Lung (tissue), 12 donors: ENCODE measurements around the gene RTN4RL2. TPM values are rescaled to one million over a fixed set of nuclear protein-coding genes. Genes with fewer than 3 reads are reported as not detected.

Experiments used
- ATAC-seq: fragments of 200-7000 bp; cut with Tn5 transposase; one replicate; pipeline ENCODE4 v1.9.1; 2020; ENCODE audit warnings: moderate number of reproducible peaks; ENCODE audit not compliant: insufficient read depth, low FRiP score
- DNase-seq, 3 donors: peaks; one replicate each; pipeline ENCODE4 v3.0.0-alpha.2; 2013 to 2017
- H3K27ac ChIP-seq, 2 donors: one replicate each; pipeline ENCODE4 v1.5.1; 2013; ENCODE audit warnings: mild to moderate bottlenecking in 2 of 2, moderate library complexity in 2 of 2, control low read depth in 1 of 2, inconsistent platforms in 1 of 2, low read depth in 1 of 2, low read length in 1 of 2
- H3K27me3 ChIP-seq, 3 donors: one replicate each; pipeline ENCODE4 v1.5.1; 2013; ENCODE audit warnings: low read length in 2 of 3; ENCODE audit not compliant: control insufficient read depth in 3 of 3, insufficient read depth in 3 of 3
- H3K36me3 ChIP-seq, 4 donors: one replicate each; pipeline ENCODE4 v1.5.1; 2013; ENCODE audit warnings: low read length in 4 of 4, mild to moderate bottlenecking in 1 of 4, moderate library complexity in 1 of 4; ENCODE audit not compliant: control insufficient read depth in 4 of 4, insufficient read depth in 4 of 4
- H3K4me1 ChIP-seq, 5 donors: one replicate each; pipeline ENCODE4 v1.5.1; 2013; ENCODE audit warnings: low read length in 5 of 5, mild to moderate bottlenecking in 2 of 5, moderate library complexity in 1 of 5; ENCODE audit not compliant: control insufficient read depth in 5 of 5, insufficient read depth in 5 of 5
- H3K4me3 ChIP-seq: one replicate; pipeline ENCODE4 v1.5.1; 2013; ENCODE audit warnings: mild to moderate bottlenecking, control low read depth, moderate library complexity
- H3K9ac ChIP-seq, 2 donors: one replicate each; pipeline ENCODE4 v1.5.1; 2013; ENCODE audit warnings: low read length in 2 of 2, control low read depth in 1 of 2; ENCODE audit not compliant: insufficient read depth in 1 of 2
- H3K9me3 ChIP-seq, 4 donors: one replicate each; pipeline ENCODE4 v1.5.1; 2013; ENCODE audit warnings: low read length in 3 of 4, mild to moderate bottlenecking in 1 of 4, moderate library complexity in 1 of 4; ENCODE audit not compliant: control insufficient read depth in 4 of 4, insufficient read depth in 3 of 4
- WGBS, 2 donors: extraction: QIAGEN DNeasy Blood & Tissue Kit; methylation state at CpG; one replicate each; pipeline ENCODE4 v1.1.7; 2013; 5-methylcytosine and 5-hydroxymethylcytosine counted together
- polyA plus RNA-seq, 2 donors: library from polyadenylated mRNA; stranded (reverse); fragments of 200-250 nt; gene quantifications; one replicate each; pipeline ENCODE4 v1.2.1, GENCODE V29; 2013
- total RNA-seq, 2 donors: library from RNA; depleted of rRNA in 1 of 2; stranded (reverse); fragments of >200 nt in 1 of 2; gene quantifications; one replicate each; pipeline ENCODE4 v1.2.1, GENCODE V29; 2014 to 2021
- TF ChIP-seq, protein P1 (sequence below): IDR thresholded peaks from 2 replicates; pipeline ENCODE4 v1.5.1; 2012; ENCODE audit warnings: mild to moderate bottlenecking; ENCODE audit errors: control extremely low read depth, extremely low read depth
- donor health status: control.
- donor health status: control.
- donor health status: Bipolar disorder and iron deficiency.
- donor health status: healthy.
- donor health status: DM: yes; HTN: yes; CAD: no.

The RTN4RL2 gene
- total and polyA plus RNA-seq, 4 donors, result 0.31 to 4.8 (median 1.6) TPM

GRCh38 chr11:57502376-57502775 lies 42.0 kb downstream of the RTN4RL2 start:
- TF ChIP-seq, protein P1, sequence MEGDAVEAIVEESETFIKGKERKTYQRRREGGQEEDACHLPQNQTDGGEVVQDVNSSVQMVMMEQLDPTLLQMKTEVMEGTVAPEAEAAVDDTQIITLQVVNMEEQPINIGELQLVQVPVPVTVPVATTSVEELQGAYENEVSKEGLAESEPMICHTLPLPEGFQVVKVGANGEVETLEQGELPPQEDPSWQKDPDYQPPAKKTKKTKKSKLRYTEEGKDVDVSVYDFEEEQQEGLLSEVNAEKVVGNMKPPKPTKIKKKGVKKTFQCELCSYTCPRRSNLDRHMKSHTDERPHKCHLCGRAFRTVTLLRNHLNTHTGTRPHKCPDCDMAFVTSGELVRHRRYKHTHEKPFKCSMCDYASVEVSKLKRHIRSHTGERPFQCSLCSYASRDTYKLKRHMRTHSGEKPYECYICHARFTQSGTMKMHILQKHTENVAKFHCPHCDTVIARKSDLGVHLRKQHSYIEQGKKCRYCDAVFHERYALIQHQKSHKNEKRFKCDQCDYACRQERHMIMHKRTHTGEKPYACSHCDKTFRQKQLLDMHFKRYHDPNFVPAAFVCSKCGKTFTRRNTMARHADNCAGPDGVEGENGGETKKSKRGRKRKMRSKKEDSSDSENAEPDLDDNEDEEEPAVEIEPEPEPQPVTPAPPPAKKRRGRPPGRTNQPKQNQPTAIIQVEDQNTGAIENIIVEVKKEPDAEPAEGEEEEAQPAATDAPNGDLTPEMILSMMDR, result no peak
- no peaks in the 10 kb centered on the region for H3K27me3 ChIP-seq
- DNase-seq, result no peak
- no peak for ATAC-seq
- H3K4me3 ChIP-seq, result no peak overlapping the region
- no peak overlapping the region for H3K9ac ChIP-seq
- no peak overlapping the region for H3K27ac ChIP-seq
- 91 to 97% methylated on average over 3 of the region's 3 CpGs for WGBS, 2 donors
- H3K36me3 ChIP-seq, result peaks cover 0 to 5% (median under 1%) of the 10 kb centered on the region in 4 donors
- no peaks in the 10 kb centered on the region for H3K9me3 ChIP-seq
- peaks cover 4 to 22% (median 7%) of the 10 kb centered on the region in 5 donors for H3K4me1 ChIP-seq

GRCh38 chr11:57502870-57503269 lies 42.5 kb downstream of the RTN4RL2 start:
- Histone ChIP-seq H3K9me3 (no peaks in the 10 kb centered on the region), H3K36me3 (peaks cover 0 to 5% (median under 1%) of the 10 kb centered on the region in 4 donors), H3K4me3 (no peak overlapping the region), H3K4me1 (peaks cover 4 to 22% (median 7%) of the 10 kb centered on the region in 5 donors), H3K27ac (no peak overlapping the region), H3K9ac (no peak overlapping the region), H3K27me3 (no peaks in the 10 kb centered on the region)
- TF ChIP-seq, protein P1, result no peak
- DNase-seq (no peak), ATAC-seq (no peak)

- H3K4me3 ChIP-seq, result no peak overlapping the region
- H3K9me3 ChIP-seq, result no peaks in the 10 kb centered on the region
- peaks cover 4 to 9% (median 7%) of the 10 kb centered on the region in 5 donors for H3K4me1 ChIP-seq
- no peak overlapping the region for H3K9ac ChIP-seq
- H3K36me3 ChIP-seq, result peaks cover 0 to 5% (median under 1%) of the 10 kb centered on the region in 4 donors
- ATAC-seq, result no peak
- DNase-seq, result no peak
- no peaks in the 10 kb centered on the region for H3K27me3 ChIP-seq
- TF ChIP-seq, protein P1, result no peak
- no peak overlapping the region for H3K27ac ChIP-seq
- 90 to 94% methylated on average over 4 of the region's 4 CpGs for WGBS, 2 donors
Observed at GRCh38 chr11:57504511-57504910, 44.2 kb downstream of the RTN4RL2 start.

GRCh38 chr11:57506522-57506921 lies 46.2 kb downstream of the RTN4RL2 start:
- Histone ChIP-seq H3K27ac (no peak overlapping the region), H3K4me1 (no peaks in the 10 kb centered on the region), H3K9ac (no peak overlapping the region), H3K27me3 (no peaks in the 10 kb centered on the region), H3K4me3 (no peak overlapping the region), H3K9me3 (no peaks in the 10 kb centered on the region), H3K36me3 (peaks cover 0 to 5% (median under 1%) of the 10 kb centered on the region in 4 donors)
- TF ChIP-seq, protein P1, result no peak
- no peak for DNase-seq
- no peak for ATAC-seq
- 86 to 95% methylated on average over 1 of the region's 1 CpG for WGBS, 2 donors
